Measurements from ENCODE around the gene ADSL. TPM values are rescaled to one million over a fixed set of nuclear protein-coding genes. Genes with fewer than 3 reads are reported as not detected.

Gene ADSL
- total and polyA plus RNA-seq, 2 of the 8 experiments (the other 6 are each of a cell fraction or from before 2014, with no cell fraction given): 197 to 218 TPM

DNA sequence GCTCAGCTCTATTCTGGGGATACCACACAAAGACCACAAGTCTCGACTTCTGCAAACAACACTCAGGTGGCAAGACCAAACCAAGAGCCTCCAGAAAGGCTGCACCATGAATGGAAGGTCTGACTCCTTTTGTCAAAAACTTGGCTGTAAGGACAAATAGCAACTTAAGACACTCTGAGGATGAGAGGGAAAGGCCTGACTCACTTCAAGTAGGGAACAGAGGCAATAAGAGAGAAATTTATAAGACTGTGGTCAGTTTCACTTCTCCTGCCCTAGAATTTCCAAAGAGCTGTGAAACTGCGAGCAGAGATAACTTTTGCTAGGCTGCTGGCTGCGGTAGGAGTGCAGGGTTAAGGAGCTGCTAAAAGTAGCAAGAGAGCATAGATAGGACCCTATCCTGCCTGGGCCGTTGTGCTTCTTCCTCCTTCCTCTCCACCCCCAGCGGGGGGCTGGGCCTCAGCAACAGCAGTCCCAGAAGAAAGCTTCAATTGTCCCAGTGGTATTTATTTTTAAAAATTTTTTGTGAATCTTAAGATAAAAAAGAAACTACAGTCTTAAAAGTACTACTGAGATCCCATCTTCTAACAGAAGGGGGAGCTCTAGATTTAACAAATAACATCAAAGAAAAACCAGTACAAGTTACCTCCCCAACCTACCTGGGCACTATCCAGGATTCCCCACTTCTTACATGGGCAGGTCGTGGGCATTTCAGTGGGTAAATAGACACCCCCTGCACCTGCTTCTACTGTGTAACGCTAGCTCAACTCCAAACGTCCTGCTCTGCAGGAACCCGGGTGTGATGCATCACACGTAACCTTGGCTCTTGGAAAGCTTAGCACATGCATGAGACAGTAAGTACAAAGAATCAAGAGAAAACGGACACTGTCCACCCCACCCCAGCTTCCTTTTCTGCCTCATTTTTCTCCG, 90.5 kb downstream of the ADSL start:
- no peak overlapping the region for H2BK12ac ChIP-seq (ENCODE audit: low read depth, low read length)
- no peak overlapping the region for H4K91ac ChIP-seq (replicated peaks; ENCODE audit: insufficient read length, low read length)
- ChIA-PET POLR2A (ENCODE audit: partially characterized antibody) (interaction anchor here (0.9 to 2.1 kb wide), 4 partner anchors 11 to 204 kb away, joined by 3 to 6 read pairs (median 3); no protein-coding TSS in a partner anchor), CTCF (ENCODE audit: partially characterized antibody) (interaction anchor here (0.6 to 5.8 kb wide), 60 partner anchors 11 to 462 kb away, joined by 3 to 69 read pairs (median 4); no protein-coding TSS in a partner anchor)
- no peak overlapping the region for H2BK20ac ChIP-seq (ENCODE audit: low read length)
- H3K4me2 ChIP-seq (ENCODE audit: insufficient read depth in 1 of 2, low read depth in 2 of 2, low read length in 2 of 2): no peak overlapping the region
- H3K9ac ChIP-seq (replicated peaks in 1 of 4; ENCODE audit: extremely low read depth in 1 of 4, low read depth in 3 of 4, low read length in 3 of 4): no peak overlapping the region
- no peak overlapping the region for H3K4me3 ChIP-seq (ENCODE audit: extremely low read depth in 1 of 4, insufficient read depth in 2 of 4, low read depth in 3 of 4, low read length in 4 of 4)
- no peaks in the 10 kb centered on the region for H3K79me2 ChIP-seq (ENCODE audit: control insufficient read depth in 1 of 2, insufficient read depth in 2 of 2, low read length in 2 of 2)
- H3K23ac ChIP-seq (ENCODE audit: insufficient read length): no peak overlapping the region
- no peaks in the 10 kb centered on the region; a peak in 1 of 7 replicates for H3K4me1 ChIP-seq (replicated peaks in 1 of 4; ENCODE audit: control insufficient read depth in 3 of 4, insufficient read depth in 4 of 4, low read length in 3 of 4)
- no peak overlapping the region for H2AK5ac ChIP-seq (ENCODE audit: low read depth, low read length)
- H3K36me3 ChIP-seq (ENCODE audit: control insufficient read depth in 2 of 4, insufficient read depth in 4 of 4, low read length in 3 of 4): no peaks in the 10 kb centered on the region
- FAIRE-seq (no peak), DNase-seq (ENCODE audit: low read depth in 1 of 2, low spot score in 2 of 2) (no peak)
- H3K14ac ChIP-seq (ENCODE audit: insufficient read length): no peak overlapping the region
- no peak overlapping the region for H2AFZ ChIP-seq (ENCODE audit: low read length)
- no peak overlapping the region for H3K56ac ChIP-seq (replicated peaks; ENCODE audit: insufficient read length, low read depth, low read length)
- TF ChIP-seq, protein P1, sequence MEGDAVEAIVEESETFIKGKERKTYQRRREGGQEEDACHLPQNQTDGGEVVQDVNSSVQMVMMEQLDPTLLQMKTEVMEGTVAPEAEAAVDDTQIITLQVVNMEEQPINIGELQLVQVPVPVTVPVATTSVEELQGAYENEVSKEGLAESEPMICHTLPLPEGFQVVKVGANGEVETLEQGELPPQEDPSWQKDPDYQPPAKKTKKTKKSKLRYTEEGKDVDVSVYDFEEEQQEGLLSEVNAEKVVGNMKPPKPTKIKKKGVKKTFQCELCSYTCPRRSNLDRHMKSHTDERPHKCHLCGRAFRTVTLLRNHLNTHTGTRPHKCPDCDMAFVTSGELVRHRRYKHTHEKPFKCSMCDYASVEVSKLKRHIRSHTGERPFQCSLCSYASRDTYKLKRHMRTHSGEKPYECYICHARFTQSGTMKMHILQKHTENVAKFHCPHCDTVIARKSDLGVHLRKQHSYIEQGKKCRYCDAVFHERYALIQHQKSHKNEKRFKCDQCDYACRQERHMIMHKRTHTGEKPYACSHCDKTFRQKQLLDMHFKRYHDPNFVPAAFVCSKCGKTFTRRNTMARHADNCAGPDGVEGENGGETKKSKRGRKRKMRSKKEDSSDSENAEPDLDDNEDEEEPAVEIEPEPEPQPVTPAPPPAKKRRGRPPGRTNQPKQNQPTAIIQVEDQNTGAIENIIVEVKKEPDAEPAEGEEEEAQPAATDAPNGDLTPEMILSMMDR (IDR thresholded peaks at IDR 0.05; ENCODE audit: control extremely low read depth in 1 of 3, insufficient read depth in 1 of 3, low read depth in 1 of 3, low read length in 3 of 3): peak in 2 of 3 experiments; percentile 41 to 44; a peak in 2 of 4 replicates
- TF ChIP-seq RAD21 (IDR thresholded peaks at IDR 0.05 in 1 of 2, conservative IDR thresholded peaks at IDR 0.05 in 1 of 2; ENCODE audit: low read depth in 2 of 2, low read length in 2 of 2) (peak; percentile 67 to 69), CEBPB (IDR thresholded peaks at IDR 0.05; ENCODE audit: low read depth, low read length) (no peak)
- no peak overlapping the region for H3K4ac ChIP-seq (replicated peaks; ENCODE audit: insufficient read length, low read depth, low read length)
- WGBS, 2 experiments (ENCODE audit: extremely low coverage in 1 of 2, insufficient coverage in 1 of 2, insufficient read length in 1 of 2, insufficient replicate concordance in 2 of 2, low coverage in 1 of 2, low lambda C conversion rate in 2 of 2, missing lambda C conversion rate in 1 of 2): 63% methylated on average over 12 of the region's 12 CpGs; no CpG with 5 or more reads in 1 of the 2 experiments
- H2BK5ac ChIP-seq (ENCODE audit: low read depth, low read length): no peak overlapping the region
- H3K27ac ChIP-seq (ENCODE audit: low read depth, low read length): no peak overlapping the region
- no peak overlapping the region for H4K8ac ChIP-seq (ENCODE audit: extremely low read depth, insufficient read depth, low read length)
- no peak overlapping the region for H2BK120ac ChIP-seq (replicated peaks; ENCODE audit: low read depth, low read length)
- H2BK15ac ChIP-seq (ENCODE audit: low read length): no peak overlapping the region
- H3K9me3 ChIP-seq (ENCODE audit: insufficient read depth in 2 of 2, low read depth in 1 of 2, low read length in 1 of 2): no peaks in the 10 kb centered on the region
- H3K79me1 ChIP-seq (ENCODE audit: low read depth, low read length): peaks cover 2% of the 10 kb centered on the region; the same call in 1 of the 2 replicates
- peaks cover 2% of the 10 kb centered on the region in 2 experiments for H4K20me1 ChIP-seq (replicated peaks in 1 of 2; ENCODE audit: control insufficient read depth in 1 of 2, insufficient read depth in 2 of 2, low read length in 2 of 2)
- H3K27me3 ChIP-seq (replicated peaks in 1 of 4; ENCODE audit: control insufficient read depth in 3 of 4, extremely low read depth in 1 of 4, insufficient read depth in 3 of 4, low read length in 3 of 4): no peaks in the 10 kb centered on the region
- H4K5ac ChIP-seq (ENCODE audit: insufficient read length, low read depth, low read length): peak overlapping the region; percentile 4
- no peak overlapping the region for H3K18ac ChIP-seq (ENCODE audit: extremely low read depth, low read length)
- no peaks in the 10 kb centered on the region for H3K23me2 ChIP-seq (ENCODE audit: low read depth, low read length)

Measured in H1 (cell line).